ENCODE results near the gene LIPE. TPM values are rescaled to one million over a fixed set of nuclear protein-coding genes. Genes with fewer than 3 reads are reported as not detected.

The LIPE gene
- polyA plus RNA-seq, 1 donor (not counting 4 experiments of a cell fraction or from before 2014, with no cell fraction given): 6.1 TPM

DNA sequence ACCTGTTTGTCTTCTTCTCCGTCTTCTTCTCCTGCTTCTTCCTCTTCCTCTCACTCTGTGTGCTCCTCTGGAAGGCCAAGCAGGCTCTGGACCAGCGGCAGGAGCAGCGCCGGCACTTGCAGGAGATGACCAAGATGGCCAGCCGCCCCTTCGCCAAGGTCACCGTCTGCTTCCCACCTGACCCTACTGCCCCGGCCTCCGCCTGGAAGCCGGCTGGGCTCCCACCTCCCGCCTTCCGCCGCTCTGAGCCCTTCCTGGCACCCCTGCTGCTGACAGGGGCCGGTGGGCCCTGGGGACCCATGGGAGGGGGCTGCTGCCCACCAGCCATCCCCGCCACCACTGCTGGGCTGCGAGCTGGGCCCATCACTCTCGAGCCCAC lies 51.0 kb downstream of the LIPE start:
- peaks cover 5% of the 10 kb centered on the region for H3K27me3 ChIP-seq (ENCODE audit: control insufficient read depth, extremely low read depth, insufficient read depth, low read length)
- no peaks in the 10 kb centered on the region for H3K9me1 ChIP-seq (ENCODE audit: control insufficient read depth, extremely low read depth, insufficient read depth, low read length)
- H3K4me2 ChIP-seq (ENCODE audit: control insufficient read depth, extremely low read depth, insufficient read depth, low read depth, low read length): no peak overlapping the region
- H3K27ac ChIP-seq (ENCODE audit: control insufficient read depth, insufficient read depth, low read length): no peak overlapping the region
- no peaks in the 10 kb centered on the region for H4K20me1 ChIP-seq (ENCODE audit: control insufficient read depth, extremely low read depth, insufficient read depth, low read length)
- peaks cover 6% of the 10 kb centered on the region for H3K4me1 ChIP-seq (ENCODE audit: control insufficient read depth, extremely low read depth, insufficient read depth, low read length)
- H3K9ac ChIP-seq (ENCODE audit: control insufficient read depth, extremely low read depth, insufficient read depth, low read length): no peak overlapping the region
- FAIRE-seq: no peak
- peaks cover 0 to 4% of the 10 kb centered on the region in 2 experiments for H3K36me3 ChIP-seq (ENCODE audit: control insufficient read depth in 2 of 2, extremely low read depth in 1 of 2, insufficient read depth in 2 of 2, low read length in 2 of 2)
- no peak for TF ChIP-seq EZH2 (IDR thresholded peaks at IDR 0.05; ENCODE audit: low read length)
- TF ChIP-seq, protein P1, sequence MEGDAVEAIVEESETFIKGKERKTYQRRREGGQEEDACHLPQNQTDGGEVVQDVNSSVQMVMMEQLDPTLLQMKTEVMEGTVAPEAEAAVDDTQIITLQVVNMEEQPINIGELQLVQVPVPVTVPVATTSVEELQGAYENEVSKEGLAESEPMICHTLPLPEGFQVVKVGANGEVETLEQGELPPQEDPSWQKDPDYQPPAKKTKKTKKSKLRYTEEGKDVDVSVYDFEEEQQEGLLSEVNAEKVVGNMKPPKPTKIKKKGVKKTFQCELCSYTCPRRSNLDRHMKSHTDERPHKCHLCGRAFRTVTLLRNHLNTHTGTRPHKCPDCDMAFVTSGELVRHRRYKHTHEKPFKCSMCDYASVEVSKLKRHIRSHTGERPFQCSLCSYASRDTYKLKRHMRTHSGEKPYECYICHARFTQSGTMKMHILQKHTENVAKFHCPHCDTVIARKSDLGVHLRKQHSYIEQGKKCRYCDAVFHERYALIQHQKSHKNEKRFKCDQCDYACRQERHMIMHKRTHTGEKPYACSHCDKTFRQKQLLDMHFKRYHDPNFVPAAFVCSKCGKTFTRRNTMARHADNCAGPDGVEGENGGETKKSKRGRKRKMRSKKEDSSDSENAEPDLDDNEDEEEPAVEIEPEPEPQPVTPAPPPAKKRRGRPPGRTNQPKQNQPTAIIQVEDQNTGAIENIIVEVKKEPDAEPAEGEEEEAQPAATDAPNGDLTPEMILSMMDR (optimal IDR thresholded peaks at IDR 0.05 in 1 of 3, IDR thresholded peaks at IDR 0.05 in 1 of 3, conservative IDR thresholded peaks at IDR 0.05 in 1 of 3; ENCODE audit: extremely low read depth in 1 of 3, insufficient read depth in 2 of 3, low read length in 3 of 3): no peak
- dilution Hi-C loops (cut with MboI; ENCODE audit: extremely low pct_ligation_motif_present, low sequenced_read_pairs): no loop called here
- H3K79me2 ChIP-seq (ENCODE audit: control insufficient read depth, insufficient read depth, low read length): no peaks in the 10 kb centered on the region
- DNase-seq (ENCODE audit: low read depth, low spot score): no peak
- no peaks in the 10 kb centered on the region for H3K9me3 ChIP-seq (ENCODE audit: control insufficient read depth, low read depth, low read length)
- H3K4me3 ChIP-seq (ENCODE audit: control insufficient read depth in 2 of 3, extremely low read depth in 1 of 3, insufficient read depth in 2 of 3, low read depth in 1 of 3, low read length in 3 of 3): no peak overlapping the region
- no peak overlapping the region for H2AFZ ChIP-seq (ENCODE audit: control insufficient read depth, low read length)

DNA sequence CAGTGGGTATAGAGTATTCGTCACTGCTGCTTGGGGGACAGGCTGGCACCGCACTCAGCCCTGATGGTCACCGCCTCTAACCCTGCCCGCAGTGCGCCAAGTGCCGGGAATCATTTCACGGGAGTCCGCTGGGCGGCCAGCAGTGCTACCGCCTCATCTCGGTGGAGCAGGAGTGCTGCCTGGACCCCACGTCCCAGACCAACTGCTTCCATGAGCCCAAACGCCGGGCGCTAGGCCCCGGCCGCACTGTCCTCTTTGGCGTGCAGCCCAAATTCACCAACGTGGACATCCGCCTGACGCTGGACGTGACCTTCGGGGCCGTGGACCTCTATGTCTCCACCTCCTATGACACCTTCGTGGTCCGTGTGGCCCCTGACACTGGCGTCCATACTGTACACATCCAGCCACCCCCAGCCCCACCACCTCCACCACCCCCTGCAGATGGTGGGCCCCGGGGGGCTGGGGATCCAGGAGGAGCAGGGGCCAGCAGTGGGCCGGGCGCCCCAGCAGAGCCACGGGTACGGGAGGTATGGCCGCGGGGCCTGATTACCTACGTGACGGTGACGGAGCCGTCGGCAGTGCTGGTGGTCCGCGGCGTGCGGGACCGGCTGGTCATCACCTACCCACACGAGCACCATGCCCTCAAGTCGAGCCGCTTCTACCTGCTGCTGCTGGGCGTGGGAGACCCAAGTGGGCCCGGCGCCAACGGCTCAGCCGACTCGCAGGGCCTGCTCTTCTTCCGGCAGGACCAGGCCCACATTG lies 51.6 kb downstream of the LIPE start:
- H3K27me3 ChIP-seq (ENCODE audit: control insufficient read depth, extremely low read depth, insufficient read depth, low read length): peaks cover 3% of the 10 kb centered on the region
- no peaks in the 10 kb centered on the region for H3K9me3 ChIP-seq (ENCODE audit: control insufficient read depth, low read depth, low read length)
- H3K9ac ChIP-seq (ENCODE audit: control insufficient read depth, extremely low read depth, insufficient read depth, low read length): no peak overlapping the region
- no peak overlapping the region for H2AFZ ChIP-seq (ENCODE audit: control insufficient read depth, low read length)
- H3K9me1 ChIP-seq (ENCODE audit: control insufficient read depth, extremely low read depth, insufficient read depth, low read length): no peaks in the 10 kb centered on the region
- peaks cover 0 to 4% of the 10 kb centered on the region in 2 experiments for H3K36me3 ChIP-seq (ENCODE audit: control insufficient read depth in 2 of 2, extremely low read depth in 1 of 2, insufficient read depth in 2 of 2, low read length in 2 of 2)
- dilution Hi-C loops (cut with MboI; ENCODE audit: extremely low pct_ligation_motif_present, low sequenced_read_pairs): no loop called here
- DNase-seq (ENCODE audit: low read depth, low spot score) (no peak), FAIRE-seq (no peak)
- TF ChIP-seq, protein P1 (optimal IDR thresholded peaks at IDR 0.05 in 1 of 3, IDR thresholded peaks at IDR 0.05 in 1 of 3, conservative IDR thresholded peaks at IDR 0.05 in 1 of 3; ENCODE audit: extremely low read depth in 1 of 3, insufficient read depth in 2 of 3, low read length in 3 of 3): no peak
- no peak for TF ChIP-seq EZH2 (IDR thresholded peaks at IDR 0.05; ENCODE audit: low read length)
- H3K4me1 ChIP-seq (ENCODE audit: control insufficient read depth, extremely low read depth, insufficient read depth, low read length): peaks cover 6% of the 10 kb centered on the region
- H3K27ac ChIP-seq (ENCODE audit: control insufficient read depth, insufficient read depth, low read length): no peak overlapping the region
- H3K4me3 ChIP-seq (ENCODE audit: control insufficient read depth in 2 of 3, extremely low read depth in 1 of 3, insufficient read depth in 2 of 3, low read depth in 1 of 3, low read length in 3 of 3): no peak overlapping the region
- H4K20me1 ChIP-seq (ENCODE audit: control insufficient read depth, extremely low read depth, insufficient read depth, low read length): no peaks in the 10 kb centered on the region
- no peak overlapping the region for H3K4me2 ChIP-seq (ENCODE audit: control insufficient read depth, extremely low read depth, insufficient read depth, low read depth, low read length)
- H3K79me2 ChIP-seq (ENCODE audit: control insufficient read depth, insufficient read depth, low read length): no peaks in the 10 kb centered on the region

All from keratinocyte (primary cell).